HepG2 (cell line): ENCODE results near the gene ARHGAP21. TPM values are rescaled to one million over a fixed set of nuclear protein-coding genes. Genes with fewer than 3 reads are reported as not detected.

Experiments used
- ATAC-seq: fragments of 200-7000 bp; cut with Tn5 transposase; 3 replicates; pipeline ENCODE4 v1.9.1; 2020; ENCODE audit warnings: mild to moderate bottlenecking, moderate library complexity
- BruUV-seq: library from RNA; stranded (reverse); fragments of 400-500 nt; replicated peaks from 2 replicates; lab custom pipeline; 2021; lab: Mats Ljungman, UMichigan
- CTCF ChIA-PET: fragments of 300-600 bp; formaldehyde crosslinking; extraction: SDS; loops from one replicate; lab custom pipeline; 2021; ENCODE audit warnings: low total read pairs, inconsistent platforms, low intra/inter-chr PET ratio; lab: Yijun Ruan, JAX
- POLR2A ChIA-PET: fragments of 350-600 bp; sonication (Branson Sonifier 250); formaldehyde crosslinking; loops from one replicate; lab custom pipeline; 2020; ENCODE audit warnings: antibody characterized with exemption, inconsistent platforms; lab: Yijun Ruan, JAX
- DNase-seq: peaks from one replicate; pipeline ENCODE4 v3.0.0-alpha.2; 2015; ENCODE audit warnings: low spot score
- FAIRE-seq: peaks from 3 replicates; lab custom pipeline; 2011; peaks lifted over from hg19 to GRCh38; lab: Jason Lieb, UNC
- H2AFZ ChIP-seq: one replicate; pipeline ENCODE4 v1.6.1; 2011; ENCODE audit warnings: low read length, inconsistent platforms
- H3K27ac ChIP-seq: fragments of 300-600 bp; 3 replicates; pipeline ENCODE4 v1.8.0; 2011; ENCODE audit warnings: mixed run types, mild to moderate bottlenecking, mixed read lengths, low read length, inconsistent platforms; ENCODE audit not compliant: insufficient read depth; ENCODE audit errors: extremely low read length
- H3K27me3 ChIP-seq, 2 experiments: fragments of 200-600 bp in 1 of 2; 2 replicates in 1 of 2; 3 replicates in 1 of 2; pipeline versions ENCODE4 v1.6.0 to v1.8.0; 2011; ENCODE audit warnings: low read length in 2 of 2, mild to moderate bottlenecking in 2 of 2, moderate library complexity in 2 of 2, inconsistent platforms in 1 of 2; ENCODE audit not compliant: insufficient read depth in 2 of 2, control insufficient read depth in 1 of 2
- H3K36me3 ChIP-seq, 2 experiments: fragments of 200-600 bp in 1 of 2; replicated peaks in 1 of 2; 2 replicates in 1 of 2; 3 replicates in 1 of 2; pipeline versions ENCODE4 v1.5.1 to v1.8.0; 2011; ENCODE audit warnings: low read length in 2 of 2, inconsistent platforms in 1 of 2; ENCODE audit not compliant: insufficient read depth in 2 of 2, control insufficient read depth in 1 of 2
- H3K4me1 ChIP-seq: 2 replicates; pipeline ENCODE4 v1.5.1; 2012; ENCODE audit warnings: low read length, inconsistent platforms; ENCODE audit not compliant: insufficient read depth
- H3K4me2 ChIP-seq: 2 replicates; pipeline ENCODE4 v1.6.0; 2011; ENCODE audit warnings: low read depth, low read length, inconsistent platforms
- H3K4me3 ChIP-seq, 3 experiments: fragments of 200-600 bp in 1 of 3; sonication (generic), shearing (Covaris generic) in 1 of 3; replicated peaks in 1 of 3; 2 replicates each; pipeline ENCODE4 v1.5.1; 2011 to 2016; ENCODE audit warnings: low read length in 3 of 3, inconsistent platforms in 2 of 3, low read depth in 2 of 3, mild to moderate bottlenecking in 2 of 3, control low read depth in 1 of 3, mixed read lengths in 1 of 3; ENCODE audit not compliant: insufficient read depth in 1 of 3
- H3K79me2 ChIP-seq: one replicate; pipeline ENCODE4 v1.6.1; 2011; ENCODE audit warnings: low read length, inconsistent platforms; ENCODE audit not compliant: insufficient read depth
- H3K9ac ChIP-seq: 2 replicates; pipeline ENCODE4 v1.6.0; 2011; ENCODE audit warnings: mild to moderate bottlenecking, low read depth, low read length, inconsistent platforms; ENCODE audit not compliant: insufficient read depth
- H3K9me3 ChIP-seq: 2 replicates; pipeline ENCODE4 v1.5.1; 2012; ENCODE audit warnings: mild to moderate bottlenecking, low read length
- H4K20me1 ChIP-seq: 2 replicates; pipeline ENCODE4 v1.6.0; 2011; ENCODE audit warnings: inconsistent platforms, mild to moderate bottlenecking, low read length, moderate library complexity; ENCODE audit not compliant: insufficient read depth
- FOXJ3 ChIP-seq: sonication (generic); formaldehyde crosslinking; IDR thresholded peaks from 2 replicates; pipeline ENCODE4 v1.4.0; 2020; ENCODE audit warnings: missing genetic modification reagents, mild to moderate bottlenecking, borderline replicate concordance
- MTF1 ChIP-seq: sonication (generic); formaldehyde crosslinking; IDR thresholded peaks from 2 replicates; pipeline ENCODE4 v1.5.0; 2020; ENCODE audit warnings: missing genetic modification reagents
- NFIC ChIP-seq: IDR thresholded peaks from 2 replicates; pipeline ENCODE4 v1.6.1; 2012; ENCODE audit warnings: mild to moderate bottlenecking, low read length, inconsistent platforms
- REPIN1 ChIP-seq: sonication (generic); formaldehyde crosslinking; IDR thresholded peaks from 2 replicates; pipeline ENCODE4 v1.8.0; 2022; ENCODE audit warnings: missing genetic modification reagents, low read depth, mild to moderate bottlenecking, borderline replicate concordance
- SIN3A ChIP-seq: IDR thresholded peaks from 2 replicates; pipeline ENCODE4 v1.6.1; 2011; ENCODE audit warnings: low read depth, mild to moderate bottlenecking, control low read depth, low read length, borderline replicate concordance
- WIZ ChIP-seq: sonication (generic); formaldehyde crosslinking; IDR thresholded peaks from 2 replicates; pipeline ENCODE4 v1.5.1; 2020; ENCODE audit warnings: mild to moderate bottlenecking, missing genetic modification reagents
- ZBTB42 ChIP-seq: sonication (generic); formaldehyde crosslinking; IDR thresholded peaks from 2 replicates; pipeline ENCODE4 v1.5.0; 2020; ENCODE audit warnings: mild to moderate bottlenecking, missing genetic modification reagents
- ZNF12 ChIP-seq: sonication (generic); formaldehyde crosslinking; IDR thresholded peaks from 2 replicates; pipeline ENCODE4 v1.5.0; 2020; ENCODE audit warnings: missing genetic modification reagents
- ZNF292 ChIP-seq: sonication (generic); formaldehyde crosslinking; IDR thresholded peaks from 2 replicates; pipeline ENCODE4 v1.8.1; 2022; ENCODE audit warnings: mild to moderate bottlenecking, low read depth, missing genetic modification reagents, borderline replicate concordance
- ZNF329 ChIP-seq: sonication (generic); formaldehyde crosslinking; IDR thresholded peaks from 2 replicates; pipeline ENCODE4 v1.9.0; 2021; ENCODE audit warnings: low read depth, mild to moderate bottlenecking, missing genetic modification reagents
- ZNF383 ChIP-seq: sonication (generic); formaldehyde crosslinking; IDR thresholded peaks from 2 replicates; pipeline ENCODE4 v1.4.0; 2020; ENCODE audit warnings: missing genetic modification reagents, mild to moderate bottlenecking, borderline replicate concordance
- ZNF770 ChIP-seq: sonication (generic); formaldehyde crosslinking; IDR thresholded peaks from 2 replicates; pipeline ENCODE4 v1.5.0; 2020; ENCODE audit warnings: mild to moderate bottlenecking, missing genetic modification reagents
- ZSCAN25 ChIP-seq: sonication (generic); formaldehyde crosslinking; IDR thresholded peaks from 2 replicates; pipeline ENCODE4 v1.8.0; 2022; ENCODE audit warnings: mild to moderate bottlenecking, missing genetic modification reagents
- WGBS: methylation state at CpG from one replicate; pipeline ENCODE4 v1.1.6; 2017; ENCODE audit warnings: low lambda C conversion rate; 5-methylcytosine and 5-hydroxymethylcytosine counted together
- in situ Hi-C: cut with HindIII; loops from 2 replicates; pipeline ENCODE4 v1.10.0; 2017; ENCODE audit warnings: low pct_unique_long_range_greater_than_20kb; ENCODE audit not compliant: extremely low pct_ligation_motif_present
- intact Hi-C: fragments of 100-400 bp; cut with micrococcal nuclease; formaldehyde crosslinking; loops from one replicate; pipeline ENCODE4 v1.10.0; 2022; ENCODE audit not compliant: unreplicated experiment
- polyA plus RNA-seq, 8 experiments: library from polyadenylated mRNA; depleted of rRNA in 3 of 8; stranded (reverse) in 7 of 8; unstranded in 1 of 8; fragments of >200 nt; fragmentation: Illumina TruSeq in 4 of 8; extraction: Trizol in 4 of 8; gene quantifications; 2 replicates each; pipeline versions ENCODE4 v1.2.1 to v1.2.3, GENCODE V29; 2011 to 2016; ENCODE audit warnings: low read depth in 4 of 8, missing spikeins in 1 of 8, mixed read lengths in 1 of 8; ENCODE audit not compliant: insufficient read depth in 1 of 8
- total RNA-seq, 5 experiments: library from RNA; depleted of rRNA; stranded (reverse); fragments of >200 nt; fragmentation: Illumina TruSeq; extraction: Trizol; gene quantifications; 2 replicates each; pipeline ENCODE4 v1.2.3, GENCODE V29; 2016; ENCODE audit warnings: low read depth in 1 of 5
- TF ChIP-seq, protein P1 (sequence below): sonication (generic); formaldehyde crosslinking; IDR thresholded peaks from 2 replicates; pipeline ENCODE4 v1.4.0; 2020; ENCODE audit warnings: missing genetic modification reagents

ARHGAP21 gene
- total and polyA plus RNA-seq, 2 of the 13 experiments (the other 11 are each of a cell fraction or from before 2014, with no cell fraction given), result 23.9 to 26.6 TPM

GRCh38 chr10:24606021-24606420 lies 117.7 kb downstream of the ARHGAP21 start:
- Histone ChIP-seq H3K79me2 (no peaks in the 10 kb centered on the region), H3K27ac (no peak overlapping the region), H3K9ac (no peak overlapping the region), H3K36me3 (peaks cover 6 to 33% of the 10 kb centered on the region in 2 experiments), H3K4me1 (no peaks in the 10 kb centered on the region), H3K4me3 (no peak overlapping the region), H2AFZ (no peak overlapping the region), H4K20me1 (no peaks in the 10 kb centered on the region), H3K4me2 (no peak overlapping the region), H3K27me3 (no peaks in the 10 kb centered on the region), H3K9me3 (no peaks in the 10 kb centered on the region)
- in situ Hi-C loops, result no loop called here
- DNase-seq (no peak), ATAC-seq (no peak), FAIRE-seq (no peak)
- POLR2A ChIA-PET, result no interaction called here
- TF ChIP-seq, protein P1, sequence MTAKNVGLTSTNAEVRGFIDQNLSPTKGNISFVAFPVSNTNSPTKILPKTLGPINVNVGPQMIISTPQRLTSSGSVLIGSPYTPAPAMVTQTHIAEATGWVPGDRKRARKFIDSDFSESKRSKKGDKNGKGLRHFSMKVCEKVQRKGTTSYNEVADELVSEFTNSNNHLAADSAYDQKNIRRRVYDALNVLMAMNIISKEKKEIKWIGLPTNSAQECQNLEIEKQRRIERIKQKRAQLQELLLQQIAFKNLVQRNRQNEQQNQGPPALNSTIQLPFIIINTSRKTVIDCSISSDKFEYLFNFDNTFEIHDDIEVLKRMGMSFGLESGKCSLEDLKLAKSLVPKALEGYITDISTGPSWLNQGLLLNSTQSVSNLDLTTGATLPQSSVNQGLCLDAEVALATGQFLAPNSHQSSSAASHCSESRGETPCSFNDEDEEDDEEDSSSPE (CRISPR knock-in tag), result no peak
- TF ChIP-seq WIZ (CRISPR knock-in tag) (no peak), ZNF770 (no peak), SIN3A (no peak), FOXJ3 (CRISPR knock-in tag) (no peak), ZNF329 (CRISPR knock-in tag) (no peak), ZNF12 (CRISPR knock-in tag) (no peak), ZNF292 (CRISPR knock-in tag) (no peak), MTF1 (CRISPR knock-in tag) (no peak), REPIN1 (CRISPR knock-in tag) (no peak), NFIC (no peak), ZBTB42 (CRISPR knock-in tag) (no peak), ZNF383 (CRISPR knock-in tag) (no peak), ZSCAN25 (CRISPR knock-in tag) (no peak)
- intact Hi-C loops, result no loop called here
- BruUV-seq, result no TSS peak
- CTCF ChIA-PET, result no interaction called here
- 93% methylated on average over 1 of the region's 1 CpG for WGBS
